ENCODE results near the gene LURAP1L. TPM values are rescaled to one million over a fixed set of nuclear protein-coding genes. Genes with fewer than 3 reads are reported as not detected.

The LURAP1L gene
- total RNA-seq, 1 experiment from 2014 or later, result 1.7 TPM

GRCh38 chr9:12732971-12733370 lies 41.8 kb upstream of the LURAP1L start:
- no peak for TF ChIP-seq JAZF1 (CRISPR knock-in tag; IDR thresholded peaks at IDR 0.05)
- TF ChIP-seq NFYB (CRISPR knock-in tag; conservative IDR thresholded peaks at IDR 0.05; ENCODE audit: low read depth), result no peak
- TF ChIP-seq CREB1 (CRISPR knock-in tag; IDR thresholded peaks at IDR 0.05), result no peak
- TF ChIP-seq, protein P1, sequence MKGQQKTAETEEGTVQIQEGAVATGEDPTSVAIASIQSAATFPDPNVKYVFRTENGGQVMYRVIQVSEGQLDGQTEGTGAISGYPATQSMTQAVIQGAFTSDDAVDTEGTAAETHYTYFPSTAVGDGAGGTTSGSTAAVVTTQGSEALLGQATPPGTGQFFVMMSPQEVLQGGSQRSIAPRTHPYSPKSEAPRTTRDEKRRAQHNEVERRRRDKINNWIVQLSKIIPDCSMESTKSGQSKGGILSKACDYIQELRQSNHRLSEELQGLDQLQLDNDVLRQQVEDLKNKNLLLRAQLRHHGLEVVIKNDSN (CRISPR knock-in tag; IDR thresholded peaks at IDR 0.05), result no peak
- TF ChIP-seq MLX (CRISPR knock-in tag; IDR thresholded peaks at IDR 0.05), result no peak
- TF ChIP-seq EMX1 (CRISPR knock-in tag; IDR thresholded peaks at IDR 0.05), result no peak
- TF ChIP-seq, protein P2, sequence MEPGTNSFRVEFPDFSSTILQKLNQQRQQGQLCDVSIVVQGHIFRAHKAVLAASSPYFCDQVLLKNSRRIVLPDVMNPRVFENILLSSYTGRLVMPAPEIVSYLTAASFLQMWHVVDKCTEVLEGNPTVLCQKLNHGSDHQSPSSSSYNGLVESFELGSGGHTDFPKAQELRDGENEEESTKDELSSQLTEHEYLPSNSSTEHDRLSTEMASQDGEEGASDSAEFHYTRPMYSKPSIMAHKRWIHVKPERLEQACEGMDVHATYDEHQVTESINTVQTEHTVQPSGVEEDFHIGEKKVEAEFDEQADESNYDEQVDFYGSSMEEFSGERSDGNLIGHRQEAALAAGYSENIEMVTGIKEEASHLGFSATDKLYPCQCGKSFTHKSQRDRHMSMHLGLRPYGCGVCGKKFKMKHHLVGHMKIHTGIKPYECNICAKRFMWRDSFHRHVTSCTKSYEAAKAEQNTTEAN (CRISPR knock-in tag; IDR thresholded peaks at IDR 0.05), result no peak
- no peak for TF ChIP-seq FOXK1 (CRISPR knock-in tag; IDR thresholded peaks at IDR 0.05)
- TF ChIP-seq GABPB1 (CRISPR knock-in tag; IDR thresholded peaks at IDR 0.05), result no peak
- TF ChIP-seq, protein P3, sequence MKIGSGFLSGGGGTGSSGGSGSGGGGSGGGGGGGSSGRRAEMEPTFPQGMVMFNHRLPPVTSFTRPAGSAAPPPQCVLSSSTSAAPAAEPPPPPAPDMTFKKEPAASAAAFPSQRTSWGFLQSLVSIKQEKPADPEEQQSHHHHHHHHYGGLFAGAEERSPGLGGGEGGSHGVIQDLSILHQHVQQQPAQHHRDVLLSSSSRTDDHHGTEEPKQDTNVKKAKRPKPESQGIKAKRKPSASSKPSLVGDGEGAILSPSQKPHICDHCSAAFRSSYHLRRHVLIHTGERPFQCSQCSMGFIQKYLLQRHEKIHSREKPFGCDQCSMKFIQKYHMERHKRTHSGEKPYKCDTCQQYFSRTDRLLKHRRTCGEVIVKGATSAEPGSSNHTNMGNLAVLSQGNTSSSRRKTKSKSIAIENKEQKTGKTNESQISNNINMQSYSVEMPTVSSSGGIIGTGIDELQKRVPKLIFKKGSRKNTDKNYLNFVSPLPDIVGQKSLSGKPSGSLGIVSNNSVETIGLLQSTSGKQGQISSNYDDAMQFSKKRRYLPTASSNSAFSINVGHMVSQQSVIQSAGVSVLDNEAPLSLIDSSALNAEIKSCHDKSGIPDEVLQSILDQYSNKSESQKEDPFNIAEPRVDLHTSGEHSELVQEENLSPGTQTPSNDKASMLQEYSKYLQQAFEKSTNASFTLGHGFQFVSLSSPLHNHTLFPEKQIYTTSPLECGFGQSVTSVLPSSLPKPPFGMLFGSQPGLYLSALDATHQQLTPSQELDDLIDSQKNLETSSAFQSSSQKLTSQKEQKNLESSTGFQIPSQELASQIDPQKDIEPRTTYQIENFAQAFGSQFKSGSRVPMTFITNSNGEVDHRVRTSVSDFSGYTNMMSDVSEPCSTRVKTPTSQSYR (CRISPR knock-in tag; IDR thresholded peaks at IDR 0.05), result no peak
- TF ChIP-seq NR2C2 (CRISPR knock-in tag; IDR thresholded peaks at IDR 0.05), result no peak
- no peak for TF ChIP-seq ZSCAN18 (CRISPR knock-in tag; IDR thresholded peaks at IDR 0.05)
- TF ChIP-seq PREB (CRISPR knock-in tag; IDR thresholded peaks at IDR 0.05; ENCODE audit: borderline replicate concordance), result no peak
- TF ChIP-seq ZNF219 (CRISPR knock-in tag; IDR thresholded peaks at IDR 0.05; ENCODE audit: borderline replicate concordance), result no peak
- TF ChIP-seq ESRRA (CRISPR knock-in tag; IDR thresholded peaks at IDR 0.05; ENCODE audit: borderline replicate concordance), result no peak
- TF ChIP-seq SP1 (CRISPR knock-in tag; conservative IDR thresholded peaks at IDR 0.05), result no peak
- TF ChIP-seq, protein P4, sequence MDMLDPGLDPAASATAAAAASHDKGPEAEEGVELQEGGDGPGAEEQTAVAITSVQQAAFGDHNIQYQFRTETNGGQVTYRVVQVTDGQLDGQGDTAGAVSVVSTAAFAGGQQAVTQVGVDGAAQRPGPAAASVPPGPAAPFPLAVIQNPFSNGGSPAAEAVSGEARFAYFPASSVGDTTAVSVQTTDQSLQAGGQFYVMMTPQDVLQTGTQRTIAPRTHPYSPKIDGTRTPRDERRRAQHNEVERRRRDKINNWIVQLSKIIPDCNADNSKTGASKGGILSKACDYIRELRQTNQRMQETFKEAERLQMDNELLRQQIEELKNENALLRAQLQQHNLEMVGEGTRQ (CRISPR knock-in tag; IDR thresholded peaks at IDR 0.05), result no peak
- no peak for TF ChIP-seq MYBL2 (CRISPR knock-in tag; IDR thresholded peaks at IDR 0.05)
- no peak for TF ChIP-seq TEAD4 (CRISPR knock-in tag; IDR thresholded peaks at IDR 0.05)
- TF ChIP-seq, protein P5, sequence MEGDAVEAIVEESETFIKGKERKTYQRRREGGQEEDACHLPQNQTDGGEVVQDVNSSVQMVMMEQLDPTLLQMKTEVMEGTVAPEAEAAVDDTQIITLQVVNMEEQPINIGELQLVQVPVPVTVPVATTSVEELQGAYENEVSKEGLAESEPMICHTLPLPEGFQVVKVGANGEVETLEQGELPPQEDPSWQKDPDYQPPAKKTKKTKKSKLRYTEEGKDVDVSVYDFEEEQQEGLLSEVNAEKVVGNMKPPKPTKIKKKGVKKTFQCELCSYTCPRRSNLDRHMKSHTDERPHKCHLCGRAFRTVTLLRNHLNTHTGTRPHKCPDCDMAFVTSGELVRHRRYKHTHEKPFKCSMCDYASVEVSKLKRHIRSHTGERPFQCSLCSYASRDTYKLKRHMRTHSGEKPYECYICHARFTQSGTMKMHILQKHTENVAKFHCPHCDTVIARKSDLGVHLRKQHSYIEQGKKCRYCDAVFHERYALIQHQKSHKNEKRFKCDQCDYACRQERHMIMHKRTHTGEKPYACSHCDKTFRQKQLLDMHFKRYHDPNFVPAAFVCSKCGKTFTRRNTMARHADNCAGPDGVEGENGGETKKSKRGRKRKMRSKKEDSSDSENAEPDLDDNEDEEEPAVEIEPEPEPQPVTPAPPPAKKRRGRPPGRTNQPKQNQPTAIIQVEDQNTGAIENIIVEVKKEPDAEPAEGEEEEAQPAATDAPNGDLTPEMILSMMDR (IDR thresholded peaks at IDR 0.05), result no peak
- ChIA-PET CTCF (no interaction called here), POLR2A (no interaction called here)
- Mint-ChIP-seq H3K27ac (no peak overlapping the region), H3K4me1 (0 out of 2 replicates have a peak, but pooled peaks cover 6% of the 10 kb centered on the region), H3K4me3 (no peak overlapping the region), H3K36me3 (peaks cover 8% of the 10 kb centered on the region), H3K9me3 (peaks cover 25% of the 10 kb centered on the region), H3K27me3 (ENCODE audit: low read depth) (no peaks in the 10 kb centered on the region)
- DNase-seq (ENCODE audit: low spot score) (no peak), ATAC-seq (no peak)

All from WTC11 (cell line).